IMR-90 (cell line): ENCODE measurements around the gene ASCL3. TPM values are rescaled to one million over a fixed set of nuclear protein-coding genes. Genes with fewer than 3 reads are reported as not detected.

ENCODE experiments used
- ATAC-seq: fragments of 200-7000 bp; cut with Tn5 transposase; 2 replicates; pipeline ENCODE4 v1.9.1; 2020; ENCODE audit warnings: low read depth, mild to moderate bottlenecking, moderate library complexity
- BruUV-seq: library from RNA; stranded (reverse); fragments of 400-500 nt; replicated peaks from 2 replicates; lab custom pipeline; 2021; lab: Mats Ljungman, UMichigan
- CTCF ChIA-PET: fragments of 300-600 bp; formaldehyde crosslinking; extraction: SDS; loops from one replicate; lab custom pipeline; 2021; ENCODE audit warnings: antibody characterized with exemption; lab: Yijun Ruan, JAX
- POLR2A ChIA-PET: fragments of 300-600 bp; sonication (Branson Sonifier 250); formaldehyde crosslinking; loops from one replicate; lab custom pipeline; 2022; ENCODE audit warnings: antibody characterized with exemption; ENCODE audit not compliant: unreplicated experiment; lab: Charles Lee
- DNase-seq: peaks from one replicate; pipeline ENCODE4 v3.0.0; 2013
- H2AFZ ChIP-seq: replicated peaks from 2 replicates; pipeline ENCODE3; 2013; ENCODE audit warnings: low read length, mild to moderate bottlenecking; ENCODE audit not compliant: poor library complexity
- H2AK5ac ChIP-seq: 2 replicates; pipeline ENCODE4 v1.6.1; 2013; ENCODE audit warnings: low read depth, low read length, inconsistent platforms
- H2AK9ac ChIP-seq: replicated peaks from 2 replicates; pipeline ENCODE3; 2013; ENCODE audit warnings: mild to moderate bottlenecking, low read depth, low read length, moderate library complexity; ENCODE audit not compliant: poor library complexity
- H2BK120ac ChIP-seq: 2 replicates; pipeline ENCODE4 v1.6.1; 2013; ENCODE audit warnings: low read depth, low read length, inconsistent platforms
- H2BK15ac ChIP-seq: 3 replicates; pipeline ENCODE4 v1.6.1; 2013; ENCODE audit warnings: low read depth, low read length, inconsistent platforms
- H2BK20ac ChIP-seq: 2 replicates; pipeline ENCODE4 v1.6.1; 2013; ENCODE audit warnings: low read depth, mild to moderate bottlenecking, inconsistent platforms, low read length, moderate library complexity
- H2BK5ac ChIP-seq: 2 replicates; pipeline ENCODE4 v1.6.1; 2013; ENCODE audit warnings: mild to moderate bottlenecking, low read depth, low read length, inconsistent platforms; ENCODE audit not compliant: poor library complexity, severe bottlenecking
- H3K14ac ChIP-seq: replicated peaks from 2 replicates; pipeline ENCODE4 v1.6.1; 2013; ENCODE audit warnings: low read depth, low read length, inconsistent platforms
- H3K18ac ChIP-seq: 2 replicates; pipeline ENCODE4 v1.6.1; 2013; ENCODE audit warnings: low read depth, low read length, control low read depth
- H3K23ac ChIP-seq: 2 replicates; pipeline ENCODE4 v1.6.1; 2013; ENCODE audit warnings: low read depth, low read length, inconsistent platforms
- H3K27ac ChIP-seq: 2 replicates; pipeline ENCODE4 v1.5.1; 2013; ENCODE audit warnings: mild to moderate bottlenecking, control low read depth, low read length; ENCODE audit not compliant: insufficient read depth
- H3K27me3 ChIP-seq: 2 replicates; pipeline ENCODE4 v1.6.1; 2013; ENCODE audit warnings: low read length; ENCODE audit not compliant: control insufficient read depth, insufficient read depth
- H3K36me3 ChIP-seq: 2 replicates; pipeline ENCODE4 v1.6.1; 2013; ENCODE audit warnings: low read length, mixed read lengths; ENCODE audit not compliant: control insufficient read depth, insufficient read depth
- H3K4ac ChIP-seq: 2 replicates; pipeline ENCODE4 v1.6.1; 2013; ENCODE audit warnings: low read depth, low read length, inconsistent platforms
- H3K4me1 ChIP-seq: 2 replicates; pipeline ENCODE4 v1.6.1; 2013; ENCODE audit warnings: low read length, mixed read lengths; ENCODE audit not compliant: control insufficient read depth, insufficient read depth
- H3K4me2 ChIP-seq: 2 replicates; pipeline ENCODE4 v1.6.1; 2013; ENCODE audit warnings: low read depth, mild to moderate bottlenecking, control low read depth, low read length, moderate library complexity
- H3K4me3 ChIP-seq: 2 replicates; pipeline ENCODE4 v1.5.1; 2013; ENCODE audit warnings: low read depth, mild to moderate bottlenecking, control low read depth, low read length, moderate library complexity; ENCODE audit not compliant: insufficient read depth
- H3K56ac ChIP-seq: 2 replicates; pipeline ENCODE4 v1.6.1; 2013; ENCODE audit warnings: low read length, inconsistent platforms; ENCODE audit not compliant: insufficient read depth; ENCODE audit errors: extremely low read depth
- H3K79me1 ChIP-seq, 2 experiments: 2 replicates each; pipeline ENCODE4 v1.6.1; 2013; ENCODE audit warnings: low read length in 2 of 2, inconsistent platforms in 1 of 2, low read depth in 1 of 2
- H3K9ac ChIP-seq: 2 replicates; pipeline ENCODE4 v1.6.1; 2013; ENCODE audit warnings: low read depth, low read length, control low read depth
- H3K9me1 ChIP-seq: 2 replicates; pipeline ENCODE4 v1.6.1; 2013; ENCODE audit warnings: low read length, inconsistent platforms; ENCODE audit not compliant: insufficient read depth
- H3K9me3 ChIP-seq: 2 replicates; pipeline ENCODE4 v1.6.1; 2013; ENCODE audit warnings: low read length; ENCODE audit not compliant: control insufficient read depth, insufficient read depth
- H4K20me1 ChIP-seq: 2 replicates; pipeline ENCODE4 v1.6.1; 2013; ENCODE audit warnings: low read length, inconsistent platforms; ENCODE audit not compliant: insufficient read depth
- H4K5ac ChIP-seq: 2 replicates; pipeline ENCODE4 v1.6.1; 2013; ENCODE audit warnings: mild to moderate bottlenecking, low read depth, low read length, control low read depth
- H4K8ac ChIP-seq, 2 experiments: 2 replicates each; pipeline ENCODE4 v1.6.1; 2013; ENCODE audit warnings: low read depth in 2 of 2, low read length in 2 of 2, control low read depth in 1 of 2, inconsistent platforms in 1 of 2
- H4K91ac ChIP-seq: 2 replicates; pipeline ENCODE4 v1.6.1; 2013; ENCODE audit warnings: low read depth, low read length, inconsistent platforms; ENCODE audit not compliant: insufficient read depth
- BHLHE40 ChIP-seq: fragments of 150-350 bp; IDR thresholded peaks from 2 replicates; pipeline ENCODE4 v1.6.1; 2016; ENCODE audit warnings: mild to moderate bottlenecking, low read depth, low read length
- CEBPB ChIP-seq: IDR thresholded peaks from 2 replicates; pipeline ENCODE4 v1.6.1; 2012; ENCODE audit warnings: low read depth, low read length, improper control_type of control experiment
- CHD1 ChIP-seq: IDR thresholded peaks from 2 replicates; pipeline ENCODE4 v1.6.1; 2012; ENCODE audit warnings: low read depth, low read length, improper control_type of control experiment
- ELK1 ChIP-seq: fragments of 150-350 bp; IDR thresholded peaks from 2 replicates; pipeline ENCODE4 v1.6.1; 2016; ENCODE audit warnings: low read depth, mild to moderate bottlenecking, low read length, moderate library complexity, borderline replicate concordance
- FOS ChIP-seq: fragments of 150-350 bp; IDR thresholded peaks from 2 replicates; pipeline ENCODE4 v1.6.1; 2016; ENCODE audit warnings: low read depth, low read length
- MAFK ChIP-seq: IDR thresholded peaks from 2 replicates; pipeline ENCODE4 v1.6.1; 2012; ENCODE audit warnings: low read depth, low read length, improper control_type of control experiment
- MAZ ChIP-seq: IDR thresholded peaks from 2 replicates; pipeline ENCODE4 v1.6.1; 2012; ENCODE audit warnings: low read depth, mild to moderate bottlenecking, low read length, improper control_type of control experiment, moderate library complexity, borderline replicate concordance
- MXI1 ChIP-seq: IDR thresholded peaks from 2 replicates; pipeline ENCODE4 v1.6.1; 2012; ENCODE audit warnings: low read depth, mild to moderate bottlenecking, low read length, moderate library complexity, borderline replicate concordance
- NFE2L2 ChIP-seq: fragments of 150-350 bp; IDR thresholded peaks from 2 replicates; pipeline ENCODE4 v1.6.1; 2016; ENCODE audit warnings: low read depth, mild to moderate bottlenecking, low read length
- POLR2A ChIP-seq: IDR thresholded peaks from 2 replicates; pipeline ENCODE4 v1.6.1; 2012; ENCODE audit warnings: mild to moderate bottlenecking, low read depth, low read length
- RAD21 ChIP-seq: IDR thresholded peaks from 2 replicates; pipeline ENCODE4 v1.6.1; 2012; ENCODE audit warnings: low read length, improper control_type of control experiment
- RCOR1 ChIP-seq: IDR thresholded peaks from 2 replicates; pipeline ENCODE4 v1.6.1; 2012; ENCODE audit warnings: mild to moderate bottlenecking, low read length, improper control_type of control experiment; ENCODE audit not compliant: insufficient replicate concordance
- RFX5 ChIP-seq: IDR thresholded peaks from 2 replicates; pipeline ENCODE4 v1.8.0; 2012; ENCODE audit warnings: low read depth, mild to moderate bottlenecking, low read length, moderate library complexity
- SMC3 ChIP-seq: fragments of 150-350 bp; IDR thresholded peaks from 2 replicates; pipeline ENCODE4 v1.6.1; 2016; ENCODE audit warnings: low read depth, mild to moderate bottlenecking, antibody characterized with exemption, low read length, moderate library complexity
- USF2 ChIP-seq: fragments of 150-350 bp; IDR thresholded peaks from 2 replicates; pipeline ENCODE4 v1.6.1; 2017; ENCODE audit warnings: mild to moderate bottlenecking, antibody characterized with exemption, low read length, low read depth
- WGBS, 2 experiments: methylation state at CpG; one replicate each; pipeline versions ENCODE4 v1.1.5 to v1.1.7; 2013; ENCODE audit warnings: missing lambda C conversion rate in 2 of 2; ENCODE audit not compliant: insufficient read length in 1 of 2; ENCODE audit errors: extremely low coverage in 2 of 2; 5-methylcytosine and 5-hydroxymethylcytosine counted together
- dilution Hi-C: fragments of 300-500 bp; cut with HindIII; formaldehyde crosslinking; loops from one replicate; pipeline ENCODE4 v1.14.3; 2018; ENCODE audit warnings: low sequenced_read_pairs; ENCODE audit not compliant: unreplicated experiment
- in situ Hi-C: fragments of 300-500 bp; cut with MboI; formaldehyde crosslinking; loops from 3 replicates; pipeline ENCODE4 v1.14.3; 2019; ENCODE audit warnings: low sequenced_read_pairs, inconsistent platforms, mixed read lengths
- intact Hi-C: fragments of 100-400 bp; cut with micrococcal nuclease; formaldehyde crosslinking; loops from 2 replicates; pipeline ENCODE4 v1.10.0; 2022
- polyA plus RNA-seq, 3 experiments: library from polyadenylated mRNA; depleted of rRNA; stranded (reverse); fragments of >200 nt; gene quantifications; 2 replicates each; pipeline ENCODE4 v1.2.3, GENCODE V29; 2012; ENCODE audit warnings: low replicate concordance in 1 of 3
- total RNA-seq: library from RNA; depleted of rRNA; stranded (reverse); fragments of >200 nt; gene quantifications from 2 replicates; pipeline ENCODE4 v1.2.3, GENCODE V29; 2012
- TF ChIP-seq, protein P1 (sequence below): conservative IDR thresholded peaks from 2 replicates; pipeline ENCODE4 v1.5.1; 2012; ENCODE audit warnings: mild to moderate bottlenecking, low read depth, low read length, improper control_type of control experiment

The ASCL3 gene
- total and polyA plus RNA-seq, 2 of the 4 experiments (the other 2 are of a cell fraction) = not detected

- H3K23ac ChIP-seq = no peak within 1 kb of the TSS
- no peak within 1 kb of the TSS for H4K5ac ChIP-seq
- H3K79me1 ChIP-seq = no peaks in the 10 kb centered on the region
- no peak within 1 kb of the TSS; a peak in 1 of 4 replicates for H4K8ac ChIP-seq
- no peak within 1 kb of the TSS for H3K27ac ChIP-seq
- no peak within 1 kb of the TSS for H4K91ac ChIP-seq
- peak within 1 kb of the TSS; percentile 19 for H2AK9ac ChIP-seq
- peak within 1 kb of the TSS; percentile 32 for H3K4ac ChIP-seq
- WGBS, 2 experiments = 79% methylated on average over 4 of the region's 12 CpGs; no CpG with 5 or more reads in 1 of the 2 experiments
- peak within 1 kb of the TSS; percentile 2; the same call in 1 of the 2 replicates for H2BK120ac ChIP-seq
- peaks cover 23% of the 10 kb centered on the region; the same call in 1 of the 2 replicates for H3K9me1 ChIP-seq
- peaks cover 9% of the 10 kb centered on the region for H3K4me1 ChIP-seq
- H2AFZ ChIP-seq = no peak within 1 kb of the TSS
- in situ Hi-C loops (no loop called here), dilution Hi-C loops (no loop called here), intact Hi-C loops (no loop called here)
- DNase-seq (no peak), ATAC-seq (no peak)
- peak within 1 kb of the TSS; percentile 58 for H2BK20ac ChIP-seq
- no peak within 1 kb of the TSS for H3K9ac ChIP-seq
- TF ChIP-seq USF2 (no peak), FOS (no peak), CHD1 (no peak), MAFK (no peak), MAZ (no peak), SMC3 (no peak), POLR2A (no peak), CEBPB (no peak), RFX5 (no peak), RCOR1 (no peak), RAD21 (no peak), MXI1 (no peak), BHLHE40 (no peak), NFE2L2 (no peak), ELK1 (no peak)
- TF ChIP-seq, protein P1, sequence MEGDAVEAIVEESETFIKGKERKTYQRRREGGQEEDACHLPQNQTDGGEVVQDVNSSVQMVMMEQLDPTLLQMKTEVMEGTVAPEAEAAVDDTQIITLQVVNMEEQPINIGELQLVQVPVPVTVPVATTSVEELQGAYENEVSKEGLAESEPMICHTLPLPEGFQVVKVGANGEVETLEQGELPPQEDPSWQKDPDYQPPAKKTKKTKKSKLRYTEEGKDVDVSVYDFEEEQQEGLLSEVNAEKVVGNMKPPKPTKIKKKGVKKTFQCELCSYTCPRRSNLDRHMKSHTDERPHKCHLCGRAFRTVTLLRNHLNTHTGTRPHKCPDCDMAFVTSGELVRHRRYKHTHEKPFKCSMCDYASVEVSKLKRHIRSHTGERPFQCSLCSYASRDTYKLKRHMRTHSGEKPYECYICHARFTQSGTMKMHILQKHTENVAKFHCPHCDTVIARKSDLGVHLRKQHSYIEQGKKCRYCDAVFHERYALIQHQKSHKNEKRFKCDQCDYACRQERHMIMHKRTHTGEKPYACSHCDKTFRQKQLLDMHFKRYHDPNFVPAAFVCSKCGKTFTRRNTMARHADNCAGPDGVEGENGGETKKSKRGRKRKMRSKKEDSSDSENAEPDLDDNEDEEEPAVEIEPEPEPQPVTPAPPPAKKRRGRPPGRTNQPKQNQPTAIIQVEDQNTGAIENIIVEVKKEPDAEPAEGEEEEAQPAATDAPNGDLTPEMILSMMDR = no peak
- POLR2A ChIA-PET = no interaction called here
- CTCF ChIA-PET = interaction anchor here (1.2 kb wide), 1 partner anchor 27 kb away, joined by 4 read pairs; no protein-coding TSS in a partner anchor
- no peaks in the 10 kb centered on the region for H3K9me3 ChIP-seq
- H3K27me3 ChIP-seq = no peaks in the 10 kb centered on the region
- no peak within 1 kb of the TSS for H3K56ac ChIP-seq
- H2BK15ac ChIP-seq = no peak within 1 kb of the TSS
- no TSS peak for BruUV-seq
- peak within 1 kb of the TSS; percentile 88 for H2AK5ac ChIP-seq
- H4K20me1 ChIP-seq = no peaks in the 10 kb centered on the region
- peak within 1 kb of the TSS; percentile 16; the same call in 1 of the 2 replicates for H3K14ac ChIP-seq
- H3K4me3 ChIP-seq = no peak within 1 kb of the TSS
- H3K36me3 ChIP-seq = no peaks in the 10 kb centered on the region
- H3K18ac ChIP-seq = no peak within 1 kb of the TSS; the same call in 1 of the 2 replicates
- no peak within 1 kb of the TSS for H3K4me2 ChIP-seq
- H2BK5ac ChIP-seq = no peak within 1 kb of the TSS
These were observed 10.1 kb downstream of the ASCL3 start, which contains the start of gene C11orf16 for GRCh38 chr11:8932564-8933180. Gene C11orf16, minus strand, starts transcription at chr11:8932947. Its CDS starts 639 bp downstream, at chr11:8932308.
